WTC11 (cell line): ENCODE measurements around the gene IFIT1. TPM values are rescaled to one million over a fixed set of nuclear protein-coding genes. Genes with fewer than 3 reads are reported as not detected.

ENCODE experiments used
- ATAC-seq: fragments of 200-7000 bp; cut with Tn5 transposase; 2 replicates; pipeline ENCODE4 v1.10.0; 2021; ENCODE audit warnings: mild to moderate bottlenecking, moderate library complexity
- CTCF ChIA-PET: fragments of 300-600 bp; sonication (Branson Sonifier 250); formaldehyde crosslinking; loops from one replicate; lab custom pipeline; 2021; ENCODE audit warnings: antibody characterized with exemption; lab: Charles Lee
- POLR2A ChIA-PET: fragments of 350-600 bp; sonication (Branson Sonifier 250); formaldehyde crosslinking; loops from one replicate; lab custom pipeline; 2021; ENCODE audit warnings: antibody characterized with exemption; lab: Charles Lee
- DNase-seq: peaks from one replicate; pipeline ENCODE4 v3.0.0; 2021; ENCODE audit warnings: low spot score
- H3K27ac Mint-ChIP-seq: 2 replicates; pipeline ENCODE4 v1.8.0; 2021; ENCODE audit warnings: mixed read lengths
- H3K27me3 Mint-ChIP-seq: 2 replicates; pipeline ENCODE4 v1.8.0; 2021; ENCODE audit warnings: low read depth, mild to moderate bottlenecking, moderate library complexity, mixed read lengths
- H3K36me3 Mint-ChIP-seq: 2 replicates; pipeline ENCODE4 v1.8.0; 2021; ENCODE audit warnings: mixed read lengths
- H3K4me1 Mint-ChIP-seq: 2 replicates; pipeline ENCODE4 v1.8.0; 2022; ENCODE audit warnings: mixed read lengths
- H3K4me3 Mint-ChIP-seq: 2 replicates; pipeline ENCODE4 v1.8.0; 2021; ENCODE audit warnings: mild to moderate bottlenecking, moderate library complexity, mixed read lengths
- H3K9me3 Mint-ChIP-seq: 2 replicates; pipeline ENCODE4 v1.8.0; 2021; ENCODE audit warnings: mixed read lengths
- HMGA2 ChIP-seq: fragments of 250-450 bp; sonication (Bioruptor Pico); IDR thresholded peaks from 2 replicates; pipeline ENCODE4 v1.4.0; 2021; ENCODE audit warnings: mild to moderate bottlenecking, moderate library complexity
- MXD4 ChIP-seq: fragments of 250-450 bp; sonication (Bioruptor Pico); IDR thresholded peaks from 2 replicates; pipeline ENCODE4 v1.8.0; 2021; ENCODE audit warnings: mild to moderate bottlenecking, moderate library complexity, borderline replicate concordance
- ZNF671 ChIP-seq: fragments of 250-450 bp; sonication (Bioruptor Pico); IDR thresholded peaks from 2 replicates; pipeline ENCODE4 v1.8.0; 2021; ENCODE audit warnings: mild to moderate bottlenecking
- total RNA-seq: library from RNA; stranded (reverse); gene quantifications from 3 replicates; pipeline ENCODE4 v1.2.3, GENCODE V29; 2021
- TF ChIP-seq, protein P1 (sequence below): sonication (generic); formaldehyde crosslinking; IDR thresholded peaks from 2 replicates; pipeline ENCODE4 v1.8.1; 2023; ENCODE audit warnings: mild to moderate bottlenecking, moderate library complexity, missing genetic modification reagents
- TF ChIP-seq, protein P2 (sequence below): sonication (generic); formaldehyde crosslinking; IDR thresholded peaks from 2 replicates; pipeline ENCODE4 v1.8.0; 2022; ENCODE audit warnings: mild to moderate bottlenecking, missing genetic modification reagents
- TF ChIP-seq, protein P3 (sequence below): sonication (generic); formaldehyde crosslinking; IDR thresholded peaks from 2 replicates; pipeline ENCODE4 v1.8.1; 2023; ENCODE audit warnings: mild to moderate bottlenecking, missing genetic modification reagents
- TF ChIP-seq, protein P4 (sequence below): sonication (generic); formaldehyde crosslinking; IDR thresholded peaks from 2 replicates; pipeline ENCODE4 v1.8.1; 2023; ENCODE audit warnings: mild to moderate bottlenecking, missing genetic modification reagents, moderate library complexity
- TF ChIP-seq, protein P5 (sequence below): sonication (generic); formaldehyde crosslinking; IDR thresholded peaks from 2 replicates; pipeline ENCODE4 v1.8.1; 2022; ENCODE audit warnings: low read depth, mild to moderate bottlenecking, moderate library complexity, missing genetic modification reagents, borderline replicate concordance
- TF ChIP-seq, protein P6 (sequence below): sonication (generic); formaldehyde crosslinking; IDR thresholded peaks from 2 replicates; pipeline ENCODE4 v1.8.0; 2023; ENCODE audit warnings: missing genetic modification reagents
- TF ChIP-seq, protein P7 (sequence below): sonication (generic); formaldehyde crosslinking; IDR thresholded peaks from 2 replicates; pipeline ENCODE4 v1.8.0; 2022; ENCODE audit warnings: missing genetic modification reagents
- TF ChIP-seq, protein P8 (sequence below): sonication (generic); formaldehyde crosslinking; IDR thresholded peaks from 2 replicates; pipeline ENCODE4 v1.8.0; 2022; ENCODE audit warnings: mild to moderate bottlenecking, missing genetic modification reagents
- TF ChIP-seq, protein P9 (sequence below): fragments of 250-450 bp; sonication (Bioruptor Pico); IDR thresholded peaks from 2 replicates; pipeline ENCODE4 v1.9.0; 2021; ENCODE audit warnings: mild to moderate bottlenecking

The IFIT1 gene
- total RNA-seq, 1 experiment from 2014 or later, result 1.5 TPM

DNA sequence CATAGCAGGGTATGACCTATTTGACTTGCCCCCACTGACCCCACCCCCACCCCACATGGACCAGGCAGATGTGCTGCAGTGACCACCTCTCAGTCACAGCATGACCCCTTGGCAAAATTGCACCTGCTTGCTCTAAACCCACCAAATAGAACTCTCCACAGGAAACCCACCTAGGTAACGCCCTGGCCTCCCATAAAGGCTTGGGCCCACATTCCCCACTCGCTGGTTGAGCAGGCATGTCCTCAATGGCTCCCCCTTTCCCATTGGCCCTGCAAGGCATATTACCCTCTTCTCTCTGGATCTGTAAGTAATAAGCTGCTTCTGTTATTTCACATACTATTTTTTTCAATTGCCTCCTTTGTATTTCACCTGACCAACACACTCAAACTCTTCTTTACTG, 2.7 kb downstream of the IFIT1 start (continued):
- TF ChIP-seq, protein P1, sequence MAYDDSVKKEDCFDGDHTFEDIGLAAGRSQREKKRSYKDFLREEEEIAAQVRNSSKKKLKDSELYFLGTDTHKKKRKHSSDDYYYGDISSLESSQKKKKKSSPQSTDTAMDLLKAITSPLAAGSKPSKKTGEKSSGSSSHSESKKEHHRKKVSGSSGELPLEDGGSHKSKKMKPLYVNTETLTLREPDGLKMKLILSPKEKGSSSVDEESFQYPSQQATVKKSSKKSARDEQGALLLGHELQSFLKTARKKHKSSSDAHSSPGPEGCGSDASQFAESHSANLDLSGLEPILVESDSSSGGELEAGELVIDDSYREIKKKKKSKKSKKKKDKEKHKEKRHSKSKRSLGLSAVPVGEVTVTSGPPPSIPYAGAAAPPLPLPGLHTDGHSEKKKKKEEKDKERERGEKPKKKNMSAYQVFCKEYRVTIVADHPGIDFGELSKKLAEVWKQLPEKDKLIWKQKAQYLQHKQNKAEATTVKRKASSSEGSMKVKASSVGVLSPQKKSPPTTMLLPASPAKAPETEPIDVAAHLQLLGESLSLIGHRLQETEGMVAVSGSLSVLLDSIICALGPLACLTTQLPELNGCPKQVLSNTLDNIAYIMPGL (CRISPR knock-in tag), result no peak
- TF ChIP-seq HMGA2 (no peak), MXD4 (no peak), ZNF671 (CRISPR knock-in tag) (no peak)
- TF ChIP-seq, protein P2, sequence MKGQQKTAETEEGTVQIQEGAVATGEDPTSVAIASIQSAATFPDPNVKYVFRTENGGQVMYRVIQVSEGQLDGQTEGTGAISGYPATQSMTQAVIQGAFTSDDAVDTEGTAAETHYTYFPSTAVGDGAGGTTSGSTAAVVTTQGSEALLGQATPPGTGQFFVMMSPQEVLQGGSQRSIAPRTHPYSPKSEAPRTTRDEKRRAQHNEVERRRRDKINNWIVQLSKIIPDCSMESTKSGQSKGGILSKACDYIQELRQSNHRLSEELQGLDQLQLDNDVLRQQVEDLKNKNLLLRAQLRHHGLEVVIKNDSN, result no peak
- TF ChIP-seq, protein P3, sequence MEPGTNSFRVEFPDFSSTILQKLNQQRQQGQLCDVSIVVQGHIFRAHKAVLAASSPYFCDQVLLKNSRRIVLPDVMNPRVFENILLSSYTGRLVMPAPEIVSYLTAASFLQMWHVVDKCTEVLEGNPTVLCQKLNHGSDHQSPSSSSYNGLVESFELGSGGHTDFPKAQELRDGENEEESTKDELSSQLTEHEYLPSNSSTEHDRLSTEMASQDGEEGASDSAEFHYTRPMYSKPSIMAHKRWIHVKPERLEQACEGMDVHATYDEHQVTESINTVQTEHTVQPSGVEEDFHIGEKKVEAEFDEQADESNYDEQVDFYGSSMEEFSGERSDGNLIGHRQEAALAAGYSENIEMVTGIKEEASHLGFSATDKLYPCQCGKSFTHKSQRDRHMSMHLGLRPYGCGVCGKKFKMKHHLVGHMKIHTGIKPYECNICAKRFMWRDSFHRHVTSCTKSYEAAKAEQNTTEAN (CRISPR knock-in tag), result no peak
- TF ChIP-seq, protein P4, sequence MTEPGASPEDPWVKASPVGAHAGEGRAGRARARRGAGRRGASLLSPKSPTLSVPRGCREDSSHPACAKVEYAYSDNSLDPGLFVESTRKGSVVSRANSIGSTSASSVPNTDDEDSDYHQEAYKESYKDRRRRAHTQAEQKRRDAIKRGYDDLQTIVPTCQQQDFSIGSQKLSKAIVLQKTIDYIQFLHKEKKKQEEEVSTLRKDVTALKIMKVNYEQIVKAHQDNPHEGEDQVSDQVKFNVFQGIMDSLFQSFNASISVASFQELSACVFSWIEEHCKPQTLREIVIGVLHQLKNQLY (CRISPR knock-in tag), result no peak
- TF ChIP-seq, protein P5, sequence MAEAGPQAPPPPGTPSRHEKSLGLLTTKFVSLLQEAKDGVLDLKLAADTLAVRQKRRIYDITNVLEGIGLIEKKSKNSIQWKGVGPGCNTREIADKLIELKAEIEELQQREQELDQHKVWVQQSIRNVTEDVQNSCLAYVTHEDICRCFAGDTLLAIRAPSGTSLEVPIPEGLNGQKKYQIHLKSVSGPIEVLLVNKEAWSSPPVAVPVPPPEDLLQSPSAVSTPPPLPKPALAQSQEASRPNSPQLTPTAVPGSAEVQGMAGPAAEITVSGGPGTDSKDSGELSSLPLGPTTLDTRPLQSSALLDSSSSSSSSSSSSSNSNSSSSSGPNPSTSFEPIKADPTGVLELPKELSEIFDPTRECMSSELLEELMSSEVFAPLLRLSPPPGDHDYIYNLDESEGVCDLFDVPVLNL (CRISPR knock-in tag), result no peak
- TF ChIP-seq, protein P6, sequence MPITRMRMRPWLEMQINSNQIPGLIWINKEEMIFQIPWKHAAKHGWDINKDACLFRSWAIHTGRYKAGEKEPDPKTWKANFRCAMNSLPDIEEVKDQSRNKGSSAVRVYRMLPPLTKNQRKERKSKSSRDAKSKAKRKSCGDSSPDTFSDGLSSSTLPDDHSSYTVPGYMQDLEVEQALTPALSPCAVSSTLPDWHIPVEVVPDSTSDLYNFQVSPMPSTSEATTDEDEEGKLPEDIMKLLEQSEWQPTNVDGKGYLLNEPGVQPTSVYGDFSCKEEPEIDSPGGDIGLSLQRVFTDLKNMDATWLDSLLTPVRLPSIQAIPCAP (CRISPR knock-in tag), result no peak
- TF ChIP-seq, protein P7, sequence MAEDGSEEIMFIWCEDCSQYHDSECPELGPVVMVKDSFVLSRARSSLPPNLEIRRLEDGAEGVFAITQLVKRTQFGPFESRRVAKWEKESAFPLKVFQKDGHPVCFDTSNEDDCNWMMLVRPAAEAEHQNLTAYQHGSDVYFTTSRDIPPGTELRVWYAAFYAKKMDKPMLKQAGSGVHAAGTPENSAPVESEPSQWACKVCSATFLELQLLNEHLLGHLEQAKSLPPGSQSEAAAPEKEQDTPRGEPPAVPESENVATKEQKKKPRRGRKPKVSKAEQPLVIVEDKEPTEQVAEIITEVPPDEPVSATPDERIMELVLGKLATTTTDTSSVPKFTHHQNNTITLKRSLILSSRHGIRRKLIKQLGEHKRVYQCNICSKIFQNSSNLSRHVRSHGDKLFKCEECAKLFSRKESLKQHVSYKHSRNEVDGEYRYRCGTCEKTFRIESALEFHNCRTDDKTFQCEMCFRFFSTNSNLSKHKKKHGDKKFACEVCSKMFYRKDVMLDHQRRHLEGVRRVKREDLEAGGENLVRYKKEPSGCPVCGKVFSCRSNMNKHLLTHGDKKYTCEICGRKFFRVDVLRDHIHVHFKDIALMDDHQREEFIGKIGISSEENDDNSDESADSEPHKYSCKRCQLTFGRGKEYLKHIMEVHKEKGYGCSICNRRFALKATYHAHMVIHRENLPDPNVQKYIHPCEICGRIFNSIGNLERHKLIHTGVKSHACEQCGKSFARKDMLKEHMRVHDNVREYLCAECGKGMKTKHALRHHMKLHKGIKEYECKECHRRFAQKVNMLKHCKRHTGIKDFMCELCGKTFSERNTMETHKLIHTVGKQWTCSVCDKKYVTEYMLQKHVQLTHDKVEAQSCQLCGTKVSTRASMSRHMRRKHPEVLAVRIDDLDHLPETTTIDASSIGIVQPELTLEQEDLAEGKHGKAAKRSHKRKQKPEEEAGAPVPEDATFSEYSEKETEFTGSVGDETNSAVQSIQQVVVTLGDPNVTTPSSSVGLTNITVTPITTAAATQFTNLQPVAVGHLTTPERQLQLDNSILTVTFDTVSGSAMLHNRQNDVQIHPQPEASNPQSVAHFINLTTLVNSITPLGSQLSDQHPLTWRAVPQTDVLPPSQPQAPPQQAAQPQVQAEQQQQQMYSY, result no peak
- TF ChIP-seq, all 79 proteins: peak for 0

DNA sequence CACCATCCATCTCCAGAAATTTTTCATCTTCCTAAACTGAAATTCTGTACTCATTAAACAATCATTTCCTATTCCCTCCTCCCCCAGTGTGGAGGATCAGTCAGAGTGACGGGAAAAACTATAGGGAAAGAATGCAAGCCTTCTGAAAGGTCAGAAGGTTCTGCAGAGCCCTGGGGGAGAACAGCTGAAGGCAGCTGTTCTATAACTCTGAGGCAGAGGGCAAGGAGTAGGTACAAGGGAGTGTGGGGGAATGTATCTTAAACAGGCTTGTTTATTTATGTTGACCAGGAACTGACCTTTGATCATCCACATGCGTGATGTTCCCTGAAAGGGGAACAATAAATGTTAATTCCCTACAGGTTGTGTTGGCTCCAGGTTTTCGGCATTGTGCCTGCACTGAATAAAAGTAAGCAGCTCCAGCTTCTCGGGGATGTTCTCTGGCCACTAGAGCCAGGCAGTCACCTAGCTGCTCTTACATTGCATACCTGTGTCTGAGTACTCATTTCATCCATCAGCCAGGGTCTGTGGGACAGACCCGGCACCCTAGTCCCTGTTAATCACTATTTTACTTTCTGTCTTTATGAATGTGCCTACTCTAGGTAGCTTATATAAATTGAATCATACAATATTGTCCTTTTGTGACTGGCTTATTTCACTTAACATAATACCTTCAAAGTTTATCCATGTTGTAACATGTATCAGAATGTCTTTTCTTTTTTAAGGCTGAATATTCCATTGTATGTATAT, 5.8 kb downstream of the IFIT1 start:
- ATAC-seq, result no peak
- Mint-ChIP-seq H3K27ac (no peak overlapping the region), H3K27me3 (no peaks in the 10 kb centered on the region), H3K36me3 (peaks cover 20% of the 10 kb centered on the region), H3K9me3 (peaks cover 34% of the 10 kb centered on the region), H3K4me3 (no peak overlapping the region), H3K4me1 (peaks cover under 1% of the 10 kb centered on the region)
- CTCF ChIA-PET, result no interaction called here
- DNase-seq, result no peak
- TF ChIP-seq, protein P8, sequence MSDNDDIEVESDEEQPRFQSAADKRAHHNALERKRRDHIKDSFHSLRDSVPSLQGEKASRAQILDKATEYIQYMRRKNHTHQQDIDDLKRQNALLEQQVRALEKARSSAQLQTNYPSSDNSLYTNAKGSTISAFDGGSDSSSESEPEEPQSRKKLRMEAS (CRISPR knock-in tag), result no peak
- TF ChIP-seq, protein P9, sequence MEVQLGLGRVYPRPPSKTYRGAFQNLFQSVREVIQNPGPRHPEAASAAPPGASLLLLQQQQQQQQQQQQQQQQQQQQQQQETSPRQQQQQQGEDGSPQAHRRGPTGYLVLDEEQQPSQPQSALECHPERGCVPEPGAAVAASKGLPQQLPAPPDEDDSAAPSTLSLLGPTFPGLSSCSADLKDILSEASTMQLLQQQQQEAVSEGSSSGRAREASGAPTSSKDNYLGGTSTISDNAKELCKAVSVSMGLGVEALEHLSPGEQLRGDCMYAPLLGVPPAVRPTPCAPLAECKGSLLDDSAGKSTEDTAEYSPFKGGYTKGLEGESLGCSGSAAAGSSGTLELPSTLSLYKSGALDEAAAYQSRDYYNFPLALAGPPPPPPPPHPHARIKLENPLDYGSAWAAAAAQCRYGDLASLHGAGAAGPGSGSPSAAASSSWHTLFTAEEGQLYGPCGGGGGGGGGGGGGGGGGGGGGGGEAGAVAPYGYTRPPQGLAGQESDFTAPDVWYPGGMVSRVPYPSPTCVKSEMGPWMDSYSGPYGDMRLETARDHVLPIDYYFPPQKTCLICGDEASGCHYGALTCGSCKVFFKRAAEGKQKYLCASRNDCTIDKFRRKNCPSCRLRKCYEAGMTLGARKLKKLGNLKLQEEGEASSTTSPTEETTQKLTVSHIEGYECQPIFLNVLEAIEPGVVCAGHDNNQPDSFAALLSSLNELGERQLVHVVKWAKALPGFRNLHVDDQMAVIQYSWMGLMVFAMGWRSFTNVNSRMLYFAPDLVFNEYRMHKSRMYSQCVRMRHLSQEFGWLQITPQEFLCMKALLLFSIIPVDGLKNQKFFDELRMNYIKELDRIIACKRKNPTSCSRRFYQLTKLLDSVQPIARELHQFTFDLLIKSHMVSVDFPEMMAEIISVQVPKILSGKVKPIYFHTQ (CRISPR knock-in tag), result no peak
- TF ChIP-seq, all 79 proteins: peak for 0
- POLR2A ChIA-PET, result no interaction called here
